AG08396 (cell line): ENCODE data around the gene ZNF407.
"Not testable (repeated sequence)": the region's sequence is repeated elsewhere in the genome, so short reads cannot be mapped to it uniquely, and the experiment has no call there.

ENCODE experiments used
- DNase-seq: peaks from one replicate; pipeline ENCODE4 v3.0.0; 2012; ENCODE audit warnings: low spot score, mixed read lengths

Gene ZNF407

GRCh38 chr18:75073654-75074053 lies 476.0 kb downstream of the ZNF407 start:
- DNase-seq = no peak

GRCh38 chr18:75074196-75075015 lies 476.7 kb downstream of the ZNF407 start:
- no peak for DNase-seq

DNA sequence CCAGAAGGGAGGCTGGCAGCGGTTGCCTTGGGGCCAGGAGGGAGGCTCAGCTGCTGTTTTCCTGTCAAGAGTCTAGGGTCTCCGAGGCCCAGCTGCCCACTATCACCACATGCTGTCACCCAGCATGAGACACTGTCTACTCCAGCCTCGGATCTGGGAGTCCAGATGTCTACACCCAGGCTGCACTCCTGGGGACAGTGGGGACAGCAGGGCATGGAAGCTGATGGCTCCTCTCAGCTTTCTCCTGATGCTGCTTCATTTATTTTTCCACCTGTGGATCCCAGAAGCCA lies 477.3 kb downstream of the ZNF407 start:
- DNase-seq = no peak

GRCh38 chr18:75075429-75075841 lies 477.8 kb downstream of the ZNF407 start:
- DNase-seq = no peak

DNA sequence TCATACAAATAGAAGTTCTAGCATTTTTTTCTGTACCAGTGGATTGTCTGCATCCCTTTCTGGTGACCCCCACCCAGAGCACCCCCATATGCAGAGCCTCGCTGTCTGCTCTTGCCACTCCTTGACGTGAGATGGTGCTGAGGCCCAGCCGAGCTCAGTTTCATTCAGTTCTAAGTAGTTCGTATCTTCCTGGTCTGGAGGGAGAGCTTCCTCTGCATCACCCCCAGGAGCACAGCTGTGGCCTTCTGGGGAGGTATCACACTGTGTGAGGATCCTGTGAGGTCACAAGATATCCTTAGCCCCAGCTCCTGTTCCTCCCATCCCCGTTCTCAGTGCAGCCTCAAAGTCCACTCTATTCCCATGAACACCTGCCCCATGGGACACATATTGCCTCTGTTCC lies 478.6 kb downstream of the ZNF407 start:
- no peak for DNase-seq

GRCh38 chr18:75081486-75081885 lies 483.8 kb downstream of the ZNF407 start:
- no peak for DNase-seq

DNA sequence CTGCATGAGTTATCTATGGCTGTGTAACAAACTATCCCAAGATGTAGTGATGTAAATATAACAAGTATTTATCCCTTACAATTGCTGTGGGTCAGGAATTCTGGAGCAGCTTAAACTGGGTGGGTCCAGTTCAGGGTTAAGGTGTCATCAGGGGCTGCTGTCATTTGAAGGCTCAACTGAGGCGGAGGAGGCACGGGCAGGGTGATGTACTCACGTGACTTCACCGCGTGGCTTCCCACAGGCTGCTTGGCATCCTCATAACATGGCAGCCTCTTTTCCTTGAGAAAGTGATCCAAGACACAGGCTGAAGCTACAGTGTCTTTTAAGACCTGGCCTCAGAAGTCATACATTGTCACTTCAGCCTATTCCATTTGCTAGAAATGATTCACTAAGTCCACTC lies 485.5 kb downstream of the ZNF407 start:
- DNase-seq = no peak

DNA sequence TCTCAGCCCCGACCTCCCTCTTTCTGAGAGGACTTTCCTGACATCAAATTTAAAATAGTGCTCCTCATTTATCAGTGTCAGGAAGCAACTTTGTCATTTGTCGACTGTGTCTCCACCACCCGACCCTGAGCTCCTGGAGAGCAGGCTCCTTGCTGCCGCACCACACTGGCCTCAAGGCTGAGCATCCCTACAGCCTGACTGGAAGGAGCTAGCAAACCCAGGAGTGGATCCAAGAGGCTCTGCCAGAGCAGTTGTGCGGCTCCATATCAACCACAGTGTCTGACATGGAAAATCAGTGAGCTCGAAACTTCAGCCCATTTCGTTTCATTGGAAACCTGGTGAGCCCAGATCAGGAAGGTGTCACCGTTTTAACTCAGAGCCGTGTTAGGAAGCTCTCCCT lies 486.1 kb downstream of the ZNF407 start:
- DNase-seq = no peak

DNA sequence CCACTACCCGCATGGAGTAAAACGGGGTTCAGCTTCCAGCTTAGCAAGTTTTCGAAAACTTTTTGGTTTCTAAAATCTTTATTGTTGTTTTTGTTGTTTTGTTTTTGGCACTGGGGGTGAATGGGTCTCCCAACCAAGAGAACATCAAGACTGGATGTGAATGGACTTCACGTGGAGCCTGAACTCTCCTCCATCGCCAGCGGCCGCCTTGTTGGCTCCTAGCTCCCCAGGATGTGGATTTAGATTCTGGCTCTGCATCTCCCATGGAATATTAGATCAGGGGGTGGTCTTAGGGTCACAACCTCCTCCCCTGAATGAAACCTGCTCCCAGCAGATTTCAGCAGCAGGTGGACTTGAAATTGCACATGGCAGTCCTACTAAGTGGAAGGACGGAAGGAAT lies 488.0 kb downstream of the ZNF407 start:
- not testable (repeated sequence) for DNase-seq

DNA sequence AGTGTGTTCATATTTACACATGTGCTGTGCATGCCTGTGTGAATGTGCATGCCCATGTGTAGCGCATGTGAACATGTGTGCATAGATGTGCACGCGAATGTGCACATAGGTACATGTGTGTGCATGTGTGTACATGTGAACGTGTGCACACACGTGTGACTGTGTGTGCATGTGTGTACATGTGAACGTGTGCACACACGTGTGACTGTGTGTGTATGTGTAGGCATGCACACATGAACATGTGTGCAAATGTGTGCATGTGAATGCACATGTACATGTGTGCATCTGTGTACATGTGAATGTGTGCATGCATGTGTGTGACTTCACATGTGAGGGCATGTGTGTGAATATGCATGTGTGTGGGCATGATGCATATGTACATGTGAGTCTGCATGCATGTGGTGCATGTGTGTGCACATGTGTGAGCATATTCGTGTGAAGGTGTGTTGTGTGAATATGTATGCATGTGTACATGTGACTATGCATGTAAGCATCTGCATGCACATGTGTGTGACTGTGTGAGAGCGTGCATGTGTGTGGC lies 488.9 kb downstream of the ZNF407 start:
- no peak for DNase-seq

GRCh38 chr18:75087119-75088020 lies 489.7 kb downstream of the ZNF407 start:
- no peak for DNase-seq

DNA sequence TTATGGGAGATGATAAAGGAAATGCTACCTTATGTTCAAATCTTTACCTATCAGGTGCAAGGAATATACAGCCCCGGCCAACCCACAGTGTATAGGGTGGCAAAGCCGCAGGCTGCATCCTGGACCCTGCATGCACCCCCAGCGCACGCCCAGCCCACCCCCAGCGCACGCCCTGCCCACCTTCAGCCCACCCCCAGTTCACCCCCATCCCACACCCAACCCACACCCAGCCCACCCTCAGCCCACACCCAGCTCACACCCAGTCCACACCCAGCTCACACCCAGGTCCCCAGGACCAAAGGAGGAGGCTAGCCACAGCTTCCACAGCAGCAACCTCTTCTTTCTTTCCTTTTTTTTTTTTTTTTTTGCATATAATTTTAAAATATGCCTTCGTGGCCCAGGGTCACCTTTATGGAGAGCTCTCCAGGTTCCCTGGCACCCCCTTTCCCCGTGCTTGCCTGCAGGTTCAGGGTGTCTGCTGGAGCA lies 490.4 kb downstream of the ZNF407 start:
- no peak for DNase-seq

- no peak for DNase-seq
These were observed 491.0 kb downstream of the ZNF407 start for GRCh38 chr18:75088622-75089211.

DNA sequence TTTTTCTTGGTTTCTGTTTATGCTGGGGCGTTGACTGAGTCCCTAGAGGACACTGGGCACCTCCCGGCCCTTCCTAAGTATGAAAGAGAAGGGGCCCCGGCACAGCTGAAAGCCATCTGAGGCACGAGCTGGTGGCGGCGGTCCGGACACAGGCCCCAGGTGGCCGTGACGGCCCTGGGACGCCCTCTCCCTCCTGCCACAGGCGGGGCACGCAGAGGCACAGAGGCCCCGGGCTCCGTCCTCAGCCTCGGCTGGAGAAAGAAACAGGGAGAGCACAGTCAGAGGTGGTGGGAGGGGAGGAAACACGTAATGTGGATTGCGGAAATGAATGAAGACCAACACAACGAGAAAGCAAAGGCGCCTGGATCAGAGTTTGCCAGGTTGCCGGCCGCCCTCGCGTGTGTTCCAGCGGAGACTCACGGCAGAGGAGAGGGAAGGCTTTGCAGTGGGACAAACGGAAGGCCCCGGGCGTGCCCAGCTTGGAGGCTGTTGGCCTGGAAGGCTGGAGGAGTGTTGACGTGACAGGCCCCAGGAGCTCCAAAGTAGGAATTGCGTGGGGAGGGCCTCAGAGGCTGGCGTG lies 492.2 kb downstream of the ZNF407 start:
- DNase-seq = no peak

DNA sequence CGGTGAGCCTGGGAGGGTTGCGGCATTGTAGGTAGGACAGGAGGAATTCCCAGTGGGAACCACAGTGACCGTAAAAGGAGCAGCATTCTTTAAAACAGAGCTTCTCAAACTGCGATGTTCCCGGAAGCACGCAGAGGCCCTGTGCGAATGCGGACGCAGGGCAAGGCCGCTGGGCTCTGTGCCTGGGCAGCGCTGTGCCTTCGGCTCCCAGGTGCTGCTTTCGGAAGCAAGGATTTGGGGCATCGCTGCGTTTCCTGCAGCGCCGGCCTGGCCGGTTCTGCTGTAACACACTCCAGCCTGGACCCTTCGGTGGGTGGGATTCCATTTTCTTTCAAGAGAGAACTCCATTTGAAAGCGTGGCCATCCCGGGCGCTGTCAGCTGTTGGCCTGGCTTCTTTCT lies 492.7 kb downstream of the ZNF407 start:
- no peak for DNase-seq

- DNase-seq = no peak
These were observed 500.0 kb downstream of the ZNF407 start for GRCh38 chr18:75097491-75098225.

DNA sequence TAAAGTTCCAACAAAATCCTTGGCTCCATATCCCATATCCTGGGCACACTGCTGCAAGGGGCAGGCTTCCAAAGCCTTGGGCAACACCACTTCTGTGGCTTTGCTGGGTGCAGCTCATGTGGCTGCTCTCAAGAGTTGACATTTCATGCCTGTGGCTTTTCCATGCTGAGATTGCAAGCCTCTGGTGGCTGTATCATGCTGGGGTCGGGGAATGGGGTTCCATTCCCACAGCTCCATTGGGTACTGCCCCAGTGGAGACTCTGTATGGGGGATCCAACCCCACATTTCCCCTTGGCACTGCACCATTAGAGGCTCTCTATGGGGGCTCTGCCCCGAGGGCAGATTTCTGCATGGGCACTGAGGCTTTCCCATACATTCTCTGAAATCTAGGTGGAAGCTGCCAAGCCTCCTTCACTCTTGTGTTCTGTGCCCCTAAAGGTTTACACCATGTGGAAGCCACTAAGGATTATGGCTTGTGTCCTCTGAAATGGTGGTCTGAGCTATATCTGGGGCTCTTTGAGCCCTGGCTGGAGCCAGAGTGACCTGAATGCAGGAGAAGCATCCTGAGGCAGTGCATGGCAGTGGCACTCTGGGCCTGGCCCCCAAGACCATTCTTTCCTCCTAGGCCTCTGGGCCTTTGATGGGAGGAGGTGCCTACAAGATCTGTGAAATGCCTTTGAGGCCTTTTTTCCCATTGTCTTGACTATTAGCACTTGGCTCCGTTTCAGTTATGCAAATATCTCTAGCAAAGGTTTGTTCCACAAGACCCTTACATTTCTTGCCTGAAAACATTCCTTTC lies 503.4 kb downstream of the ZNF407 start:
- no peak for DNase-seq

DNA sequence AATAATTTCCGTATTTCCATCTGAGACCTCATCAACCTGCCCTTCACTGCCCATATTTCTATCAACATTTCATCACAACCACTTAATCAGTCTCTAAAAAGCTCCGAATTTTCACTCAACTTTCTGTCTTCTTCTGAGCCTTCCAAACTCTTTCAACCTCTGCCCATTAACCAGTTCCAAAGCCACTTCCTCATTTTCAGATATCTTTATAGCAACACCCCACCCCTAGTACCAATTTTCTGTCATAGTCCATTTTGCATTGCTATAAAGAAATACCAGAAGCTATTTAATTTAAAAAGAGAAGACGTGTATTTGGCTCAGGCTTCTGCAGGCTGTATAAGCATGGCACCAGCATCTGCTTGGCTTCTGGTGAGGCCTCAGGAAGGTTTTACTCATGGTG lies 504.2 kb downstream of the ZNF407 start:
- no peak for DNase-seq

- DNase-seq = not testable (repeated sequence)
These were observed 506.4 kb downstream of the ZNF407 start for GRCh38 chr18:75104029-75104428.

- no peak for DNase-seq
These were observed 506.8 kb downstream of the ZNF407 start for GRCh38 chr18:75104483-75104882.
